ENCODE data around the gene MROH2A.

Gene MROH2A

GRCh38 chr2:233823731-233824121, 45.6 kb downstream of the MROH2A start:
- TF ChIP-seq, protein P1, sequence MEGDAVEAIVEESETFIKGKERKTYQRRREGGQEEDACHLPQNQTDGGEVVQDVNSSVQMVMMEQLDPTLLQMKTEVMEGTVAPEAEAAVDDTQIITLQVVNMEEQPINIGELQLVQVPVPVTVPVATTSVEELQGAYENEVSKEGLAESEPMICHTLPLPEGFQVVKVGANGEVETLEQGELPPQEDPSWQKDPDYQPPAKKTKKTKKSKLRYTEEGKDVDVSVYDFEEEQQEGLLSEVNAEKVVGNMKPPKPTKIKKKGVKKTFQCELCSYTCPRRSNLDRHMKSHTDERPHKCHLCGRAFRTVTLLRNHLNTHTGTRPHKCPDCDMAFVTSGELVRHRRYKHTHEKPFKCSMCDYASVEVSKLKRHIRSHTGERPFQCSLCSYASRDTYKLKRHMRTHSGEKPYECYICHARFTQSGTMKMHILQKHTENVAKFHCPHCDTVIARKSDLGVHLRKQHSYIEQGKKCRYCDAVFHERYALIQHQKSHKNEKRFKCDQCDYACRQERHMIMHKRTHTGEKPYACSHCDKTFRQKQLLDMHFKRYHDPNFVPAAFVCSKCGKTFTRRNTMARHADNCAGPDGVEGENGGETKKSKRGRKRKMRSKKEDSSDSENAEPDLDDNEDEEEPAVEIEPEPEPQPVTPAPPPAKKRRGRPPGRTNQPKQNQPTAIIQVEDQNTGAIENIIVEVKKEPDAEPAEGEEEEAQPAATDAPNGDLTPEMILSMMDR (IDR thresholded peaks at IDR 0.05; ENCODE audit: control insufficient read depth, extremely low read depth, insufficient read depth), result no peak
- H3K4me3 ChIP-seq (ENCODE audit: low read depth, low read length), result no peak overlapping the region

DNA sequence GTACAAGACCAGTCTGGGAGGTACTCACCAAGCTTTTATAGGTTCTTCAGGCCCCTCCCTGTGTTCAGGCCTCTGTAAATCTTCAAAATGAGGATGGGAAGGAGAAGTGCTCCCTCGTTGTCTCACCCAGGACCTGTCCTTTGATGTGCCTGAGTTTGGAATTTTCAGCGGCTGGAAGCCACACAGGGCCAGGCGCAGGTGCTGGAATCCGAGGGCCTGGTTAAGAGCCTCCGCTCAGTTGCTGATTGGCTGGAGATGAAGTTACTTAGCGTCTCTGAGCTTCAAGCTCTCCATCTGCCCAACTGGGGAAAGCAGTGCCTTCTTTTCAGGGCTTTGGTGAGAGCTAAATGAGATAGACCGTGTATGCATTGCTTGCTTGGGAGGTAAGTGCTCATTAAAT, 46.2 kb downstream of the MROH2A start:
- no peak overlapping the region for H3K4me3 ChIP-seq (ENCODE audit: low read depth, low read length)
- DNase-seq (ENCODE audit: low read depth), result no peak

More at GRCh38 chr2:233823731-233824121, 45.6 kb downstream of the MROH2A start:
- DNase-seq (ENCODE audit: low read depth), result no peak

GRCh38 chr2:233828546-233829192, 50.5 kb downstream of the MROH2A start:
- H3K4me3 ChIP-seq (ENCODE audit: low read depth, low read length), result no peak overlapping the region
- TF ChIP-seq, protein P1 (IDR thresholded peaks at IDR 0.05; ENCODE audit: control insufficient read depth, extremely low read depth, insufficient read depth), result no peak
- no peak for DNase-seq (ENCODE audit: low read depth)

More for the DNA sequence above, 46.2 kb downstream of the MROH2A start:
- TF ChIP-seq, protein P1 (IDR thresholded peaks at IDR 0.05; ENCODE audit: control insufficient read depth, extremely low read depth, insufficient read depth), result no peak

GRCh38 chr2:233829193-233830110, 51.3 kb downstream of the MROH2A start:
- no peak for DNase-seq (ENCODE audit: low read depth)
- TF ChIP-seq, protein P1 (IDR thresholded peaks at IDR 0.05; ENCODE audit: control insufficient read depth, extremely low read depth, insufficient read depth), result no peak
- H3K4me3 ChIP-seq (ENCODE audit: low read depth, low read length), result no peak overlapping the region

- TF ChIP-seq, protein P1 (IDR thresholded peaks at IDR 0.05; ENCODE audit: control insufficient read depth, extremely low read depth, insufficient read depth), result no peak
- no peak for DNase-seq (ENCODE audit: low read depth)
- no peak overlapping the region for H3K4me3 ChIP-seq (ENCODE audit: low read depth, low read length)
These were observed 52.1 kb downstream of the MROH2A start for GRCh38 chr2:233830111-233830802.

GRCh38 chr2:233831011-233831721, 53.0 kb downstream of the MROH2A start:
- H3K4me3 ChIP-seq (ENCODE audit: low read depth, low read length), result no peak overlapping the region
- DNase-seq (ENCODE audit: low read depth), result no peak
- TF ChIP-seq, protein P1 (IDR thresholded peaks at IDR 0.05; ENCODE audit: control insufficient read depth, extremely low read depth, insufficient read depth), result no peak

All from LNCaP clone FGC (cell line).